Stimulated activated naive CD8-positive, alpha-beta T cell treated with anti-CD3 and anti-CD28 coated beads, Interleukin-15, Interleukin-2, amounts not matched to agents 100 ng/mL and 50 ng/mL, for 24 hours (primary cell): Measurements from ENCODE around the gene ADAMTS17.

Experiments
- H3K27ac Mint-ChIP-seq: one replicate; pipeline ENCODE4 v1.8.0; 2021; ENCODE audit warnings: mild to moderate bottlenecking, mixed read lengths
- H3K27me3 Mint-ChIP-seq: one replicate; pipeline ENCODE4 v1.8.0; 2021; ENCODE audit warnings: mixed read lengths
- H3K36me3 Mint-ChIP-seq: one replicate; pipeline ENCODE4 v1.8.0; 2021; ENCODE audit warnings: low read depth, mixed read lengths
- H3K4me1 Mint-ChIP-seq: one replicate; pipeline ENCODE4 v1.8.0; 2021; ENCODE audit warnings: low read depth, mixed read lengths
- H3K4me3 Mint-ChIP-seq: one replicate; pipeline ENCODE4 v1.8.0; 2021; ENCODE audit warnings: mild to moderate bottlenecking, mixed read lengths
- H3K9me3 Mint-ChIP-seq: one replicate; pipeline ENCODE4 v1.8.0; 2021; ENCODE audit warnings: mixed read lengths

Gene ADAMTS17

GRCh38 chr15:100308213-100308600 is 33.6 kb downstream of the ADAMTS17 start:
- H3K27me3 Mint-ChIP-seq: no peaks in the 10 kb centered on the region
- no peak overlapping the region for H3K4me3 Mint-ChIP-seq
- H3K9me3 Mint-ChIP-seq: peaks cover 6% of the 10 kb centered on the region
- H3K36me3 Mint-ChIP-seq: peaks cover 5% of the 10 kb centered on the region
- no peak overlapping the region for H3K27ac Mint-ChIP-seq
- peaks cover 5% of the 10 kb centered on the region for H3K4me1 Mint-ChIP-seq

GRCh38 chr15:100307241-100308212 is 34.2 kb downstream of the ADAMTS17 start:
- H3K27ac Mint-ChIP-seq: no peak overlapping the region
- peaks cover 6% of the 10 kb centered on the region for H3K9me3 Mint-ChIP-seq
- peaks cover 5% of the 10 kb centered on the region for H3K4me1 Mint-ChIP-seq
- H3K27me3 Mint-ChIP-seq: no peaks in the 10 kb centered on the region
- no peak overlapping the region for H3K4me3 Mint-ChIP-seq
- H3K36me3 Mint-ChIP-seq: peaks cover 5% of the 10 kb centered on the region

GRCh38 chr15:100306098-100306497 is 35.7 kb downstream of the ADAMTS17 start:
- H3K4me3 Mint-ChIP-seq: no peak overlapping the region
- H3K27me3 Mint-ChIP-seq: no peaks in the 10 kb centered on the region
- no peak overlapping the region for H3K27ac Mint-ChIP-seq
- H3K4me1 Mint-ChIP-seq: peaks cover 5% of the 10 kb centered on the region
- no peaks in the 10 kb centered on the region for H3K36me3 Mint-ChIP-seq
- peaks cover 9% of the 10 kb centered on the region for H3K9me3 Mint-ChIP-seq

DNA sequence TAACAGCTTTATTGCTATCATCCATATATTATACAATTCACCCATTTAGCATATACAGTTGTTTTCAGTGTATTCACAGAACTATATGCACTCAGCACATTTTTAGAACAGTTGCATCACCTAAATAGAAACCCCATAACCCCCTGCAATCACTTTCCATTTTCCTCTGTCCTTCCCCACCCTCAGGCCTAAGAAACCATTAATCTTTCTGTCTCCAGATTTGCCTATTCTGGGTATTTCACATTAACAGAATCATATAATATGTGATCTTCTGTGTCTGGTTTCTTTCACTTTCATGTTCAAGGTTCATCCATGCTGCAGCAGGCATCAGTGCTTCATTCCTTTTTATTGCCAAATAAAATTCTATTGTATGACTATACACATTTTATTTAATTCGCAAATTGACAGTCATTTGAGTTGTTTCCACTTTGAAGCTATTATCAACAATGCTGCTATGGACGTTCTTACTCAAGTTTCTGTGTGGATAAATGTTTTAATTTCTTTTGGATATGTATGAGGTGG is 39.8 kb downstream of the ADAMTS17 start:
- Mint-ChIP-seq H3K4me1 (no peaks in the 10 kb centered on the region), H3K27ac (no peak overlapping the region)

DNA sequence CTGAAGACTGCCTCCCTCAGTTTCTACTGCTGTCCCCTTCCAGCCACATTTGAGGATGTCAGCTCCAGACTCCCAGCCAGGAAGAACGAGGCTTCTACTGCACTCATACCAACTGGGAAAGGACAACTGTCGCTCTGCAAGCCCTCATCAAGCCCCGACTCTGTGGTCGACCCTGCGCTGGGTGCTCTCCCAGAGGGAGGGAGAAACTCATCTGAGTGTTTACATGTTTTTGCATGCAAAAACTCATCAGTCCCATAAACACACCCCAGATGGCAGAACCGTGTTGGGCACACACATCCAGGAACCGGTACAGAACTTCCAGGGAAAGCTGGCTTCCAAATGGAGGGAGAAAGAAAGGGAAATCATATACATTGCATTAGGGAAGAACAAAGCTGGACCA is 43.5 kb downstream of the ADAMTS17 start:
- Mint-ChIP-seq H3K9me3 (peaks cover 12% of the 10 kb centered on the region), H3K4me3 (no peak overlapping the region), H3K27ac (no peak overlapping the region), H3K36me3 (peaks cover 7% of the 10 kb centered on the region), H3K27me3 (no peaks in the 10 kb centered on the region), H3K4me1 (no peaks in the 10 kb centered on the region)

More for the DNA sequence above, 39.8 kb downstream of the ADAMTS17 start:
- no peaks in the 10 kb centered on the region for H3K27me3 Mint-ChIP-seq
- H3K9me3 Mint-ChIP-seq: peaks cover 12% of the 10 kb centered on the region
- H3K36me3 Mint-ChIP-seq: peaks cover 7% of the 10 kb centered on the region
- H3K4me3 Mint-ChIP-seq: no peak overlapping the region

DNA sequence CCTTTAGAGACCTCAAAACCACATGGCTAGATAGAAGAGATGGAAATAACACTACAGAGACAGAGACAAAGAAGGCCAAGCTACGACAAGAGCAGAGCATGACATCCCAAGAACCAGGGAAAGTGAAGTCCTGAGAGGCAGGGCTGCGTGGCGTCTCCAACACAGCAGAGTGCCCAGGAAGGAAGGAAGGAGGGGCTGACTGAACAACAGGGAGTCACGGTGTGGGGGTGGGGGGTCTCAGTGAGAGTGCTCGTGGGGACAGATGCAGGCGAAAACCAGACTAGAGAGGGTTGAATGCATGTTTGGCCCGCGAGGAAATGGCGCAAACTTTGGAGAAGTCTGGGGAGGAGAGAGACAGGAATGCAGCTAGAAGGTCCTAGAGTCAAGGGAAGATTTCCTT is 44.0 kb downstream of the ADAMTS17 start:
- Mint-ChIP-seq H3K27me3 (no peaks in the 10 kb centered on the region), H3K36me3 (peaks cover 7% of the 10 kb centered on the region), H3K9me3 (peaks cover 12% of the 10 kb centered on the region), H3K4me3 (no peak overlapping the region), H3K4me1 (no peaks in the 10 kb centered on the region), H3K27ac (no peak overlapping the region)

DNA sequence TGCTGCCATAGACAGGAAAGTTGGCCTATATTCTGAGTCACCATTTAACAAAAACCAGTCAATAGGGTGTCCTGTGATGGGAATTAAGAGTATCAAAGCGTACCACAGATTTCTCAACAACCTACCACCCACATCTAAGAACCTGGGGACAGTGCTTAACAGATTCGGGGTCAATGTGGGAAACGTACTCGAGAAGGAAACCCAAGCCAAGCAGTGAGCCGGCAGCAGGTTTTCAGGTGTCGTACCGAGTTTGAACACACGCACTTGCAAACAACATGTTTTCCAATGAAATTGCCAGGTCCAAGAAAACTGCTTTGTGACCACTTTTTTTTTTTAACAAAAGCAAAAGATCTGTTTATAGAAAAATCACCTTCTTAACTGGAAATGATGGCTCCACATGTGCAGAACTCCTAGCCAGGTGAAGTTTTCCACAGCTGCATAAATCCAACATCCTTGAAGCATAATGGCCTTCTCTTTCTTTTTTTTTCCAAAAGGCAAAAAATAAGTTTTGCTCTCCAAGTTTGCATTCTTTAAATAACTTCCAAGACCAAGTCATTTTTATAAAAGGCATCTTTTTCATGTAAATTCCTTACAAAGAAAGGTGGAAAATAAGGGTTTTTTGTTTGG is 45.7 kb downstream of the ADAMTS17 start:
- Mint-ChIP-seq H3K36me3 (peaks cover 7% of the 10 kb centered on the region), H3K27me3 (no peaks in the 10 kb centered on the region), H3K27ac (no peak overlapping the region), H3K4me3 (no peak overlapping the region), H3K4me1 (peaks cover under 1% of the 10 kb centered on the region), H3K9me3 (peaks cover 13% of the 10 kb centered on the region)

DNA sequence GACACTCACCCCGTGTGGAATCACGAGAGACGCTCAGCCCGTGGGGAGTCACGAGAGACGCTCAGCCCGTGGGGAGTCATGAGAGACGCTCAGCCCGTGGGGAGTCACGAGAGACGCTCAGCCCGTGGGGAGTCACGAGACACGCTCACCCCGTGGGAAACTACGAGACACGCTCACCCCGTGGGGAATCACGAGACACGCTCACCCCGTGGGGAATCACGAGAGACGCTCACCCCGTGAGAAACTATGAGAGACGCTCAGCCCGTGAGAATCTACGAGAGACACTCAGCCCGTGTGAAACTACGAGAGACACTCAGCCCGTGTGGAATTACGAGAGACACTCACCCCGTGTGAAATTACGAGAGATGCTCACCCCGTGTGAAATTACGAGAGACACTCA is 49.8 kb downstream of the ADAMTS17 start:
- no peak overlapping the region for H3K4me3 Mint-ChIP-seq
- peaks cover 7% of the 10 kb centered on the region for H3K4me1 Mint-ChIP-seq
- peaks cover 3% of the 10 kb centered on the region for H3K36me3 Mint-ChIP-seq
- no peaks in the 10 kb centered on the region for H3K27me3 Mint-ChIP-seq
- no peak overlapping the region for H3K27ac Mint-ChIP-seq
- H3K9me3 Mint-ChIP-seq: peaks cover 27% of the 10 kb centered on the region

DNA sequence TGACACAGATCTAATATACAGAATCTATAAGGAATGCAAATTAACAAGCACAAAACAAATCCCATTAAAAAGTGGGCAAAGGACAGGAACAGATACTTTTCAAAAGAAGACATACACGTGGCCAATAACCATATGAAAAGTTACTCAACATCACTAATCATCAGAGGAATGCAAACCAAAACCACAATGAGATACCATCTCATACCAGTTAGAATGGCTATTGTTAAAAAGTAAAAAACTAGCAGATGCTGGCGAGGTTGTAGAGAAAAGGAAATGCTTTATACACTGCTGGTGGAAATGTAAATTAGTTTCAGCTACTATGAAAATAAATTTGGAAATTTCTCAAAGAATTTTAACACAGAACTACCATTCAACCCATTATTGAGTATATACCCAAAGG is 50.7 kb downstream of the ADAMTS17 start:
- H3K4me1 Mint-ChIP-seq: peaks cover 7% of the 10 kb centered on the region
- no peak overlapping the region for H3K4me3 Mint-ChIP-seq
- H3K27me3 Mint-ChIP-seq: no peaks in the 10 kb centered on the region
- H3K36me3 Mint-ChIP-seq: peaks cover 3% of the 10 kb centered on the region
- H3K9me3 Mint-ChIP-seq: peaks cover 27% of the 10 kb centered on the region
- no peak overlapping the region for H3K27ac Mint-ChIP-seq

GRCh38 chr15:100285641-100286295 is 56.0 kb downstream of the ADAMTS17 start:
- Mint-ChIP-seq H3K4me1 (peaks cover 3% of the 10 kb centered on the region), H3K9me3 (peaks cover 15% of the 10 kb centered on the region), H3K36me3 (peaks cover 3% of the 10 kb centered on the region), H3K4me3 (no peak overlapping the region), H3K27ac (no peak overlapping the region), H3K27me3 (no peaks in the 10 kb centered on the region)

DNA sequence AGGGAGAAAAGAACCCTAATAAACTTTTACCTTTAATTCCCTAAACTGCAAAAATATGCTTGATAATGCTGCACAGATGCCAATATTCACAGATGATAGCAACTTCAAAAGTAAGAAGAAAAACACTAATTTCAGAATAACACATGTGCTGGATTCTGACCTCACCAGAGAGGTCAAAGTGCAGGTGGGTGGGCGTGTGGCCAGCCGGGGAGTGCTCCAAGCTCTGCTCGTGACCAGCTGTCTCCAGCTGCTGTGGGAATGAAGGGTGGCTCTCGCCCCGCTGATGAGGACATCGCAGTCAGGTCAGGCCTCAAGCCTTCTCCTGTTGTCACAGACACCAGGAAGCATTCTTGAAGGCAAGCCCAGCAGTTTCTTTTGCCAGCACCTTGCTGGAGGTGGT is 57.1 kb downstream of the ADAMTS17 start:
- Mint-ChIP-seq H3K9me3 (peaks cover 13% of the 10 kb centered on the region), H3K4me3 (no peak overlapping the region)

DNA sequence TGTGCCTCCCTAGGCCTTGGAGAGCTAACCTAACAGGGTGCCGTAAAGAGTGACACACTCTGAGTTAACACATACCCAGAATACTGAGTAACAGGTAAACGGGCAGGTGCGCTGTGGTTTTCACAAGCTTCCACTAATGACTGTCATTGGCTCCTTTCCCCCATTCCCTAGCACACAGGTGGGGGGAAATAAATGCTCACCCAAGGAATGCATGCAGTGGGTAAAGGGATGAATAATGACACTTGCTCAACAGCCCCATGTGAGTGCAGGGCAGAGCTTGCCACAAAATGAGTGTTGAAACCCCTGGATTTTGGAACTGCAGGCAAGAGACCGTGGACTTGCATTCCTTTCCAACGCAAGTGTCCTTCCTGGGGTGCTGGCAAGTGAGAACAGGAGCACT is 57.6 kb downstream of the ADAMTS17 start:
- Mint-ChIP-seq H3K36me3 (peaks cover 3% of the 10 kb centered on the region), H3K9me3 (peaks cover 8% of the 10 kb centered on the region), H3K4me1 (no peaks in the 10 kb centered on the region), H3K27ac (no peak overlapping the region), H3K4me3 (no peak overlapping the region), H3K27me3 (no peaks in the 10 kb centered on the region)

More for the DNA sequence above, 57.1 kb downstream of the ADAMTS17 start:
- H3K36me3 Mint-ChIP-seq: peaks cover 3% of the 10 kb centered on the region
- H3K4me1 Mint-ChIP-seq: no peaks in the 10 kb centered on the region
- H3K27ac Mint-ChIP-seq: no peak overlapping the region
- no peaks in the 10 kb centered on the region for H3K27me3 Mint-ChIP-seq

GRCh38 chr15:100281096-100281917 is 60.5 kb downstream of the ADAMTS17 start:
- Mint-ChIP-seq H3K27ac (no peak overlapping the region), H3K9me3 (no peaks in the 10 kb centered on the region), H3K4me3 (no peak overlapping the region), H3K4me1 (no peaks in the 10 kb centered on the region), H3K27me3 (no peaks in the 10 kb centered on the region), H3K36me3 (no peaks in the 10 kb centered on the region)

GRCh38 chr15:100279849-100280248 is 61.9 kb downstream of the ADAMTS17 start:
- Mint-ChIP-seq H3K9me3 (peaks cover 4% of the 10 kb centered on the region), H3K36me3 (peaks cover 4% of the 10 kb centered on the region), H3K27ac (no peak overlapping the region), H3K27me3 (no peaks in the 10 kb centered on the region), H3K4me3 (no peak overlapping the region), H3K4me1 (no peaks in the 10 kb centered on the region)
